DND-41 (cell line): ENCODE measurements around the gene FAM53B.

Source experiments
- ATAC-seq: fragments of 200-7000 bp; cut with Tn5 transposase; 3 replicates; pipeline ENCODE4 v1.9.1; 2021; ENCODE audit warnings: low read depth; ENCODE audit not compliant: insufficient read depth
- DNase-seq: peaks from one replicate; pipeline ENCODE4 v3.0.0-alpha.2; 2020
- H2AFZ ChIP-seq: 2 replicates; pipeline ENCODE4 v1.6.0; 2012; ENCODE audit warnings: low read depth, low read length
- H3K27ac ChIP-seq: 2 replicates; pipeline ENCODE4 v1.5.1; 2012; ENCODE audit warnings: low read length, inconsistent platforms
- H3K27me3 ChIP-seq: fragments of 200-600 bp; sonication (generic); 2 replicates; pipeline ENCODE4 v1.6.0; 2012; ENCODE audit warnings: low read length, mild to moderate bottlenecking, inconsistent platforms; ENCODE audit not compliant: insufficient read depth, poor library complexity
- H3K36me3 ChIP-seq: 2 replicates; pipeline ENCODE4 v1.5.1; 2012; ENCODE audit warnings: low read length, inconsistent platforms; ENCODE audit not compliant: insufficient read depth
- H3K4me1 ChIP-seq: 2 replicates; pipeline ENCODE4 v1.5.1; 2012; ENCODE audit warnings: mild to moderate bottlenecking, low read length; ENCODE audit not compliant: insufficient read depth
- H3K4me2 ChIP-seq: 2 replicates; pipeline ENCODE4 v1.6.0; 2012; ENCODE audit warnings: mild to moderate bottlenecking, moderate library complexity, low read length, inconsistent platforms; ENCODE audit not compliant: insufficient read depth
- H3K4me3 ChIP-seq, 2 experiments: fragments of 200-600 bp in 1 of 2; shearing (Covaris generic) in 1 of 2; 2 replicates each; pipeline ENCODE4 v1.5.1; 2012 to 2016; ENCODE audit warnings: inconsistent platforms in 2 of 2, low read length in 2 of 2, mild to moderate bottlenecking in 2 of 2, low read depth in 1 of 2, moderate library complexity in 1 of 2
- H3K79me2 ChIP-seq: 2 replicates; pipeline ENCODE4 v1.6.0; 2012; ENCODE audit warnings: low read length, inconsistent platforms; ENCODE audit not compliant: insufficient read depth
- H3K9ac ChIP-seq: 2 replicates; pipeline ENCODE4 v1.6.0; 2012; ENCODE audit warnings: low read depth, mild to moderate bottlenecking, inconsistent platforms, low read length, moderate library complexity
- H3K9me3 ChIP-seq: 2 replicates; pipeline ENCODE4 v1.5.1; 2012; ENCODE audit warnings: low read length, moderate library complexity, mild to moderate bottlenecking, inconsistent platforms; ENCODE audit not compliant: insufficient read depth, severe bottlenecking
- H4K20me1 ChIP-seq: 2 replicates; pipeline ENCODE4 v1.6.0; 2012; ENCODE audit warnings: low read length; ENCODE audit not compliant: insufficient read depth
- EZH2 ChIP-seq: IDR thresholded peaks from 3 replicates; pipeline ENCODE4 v1.6.1; 2012; ENCODE audit warnings: borderline replicate concordance, low read depth, mild to moderate bottlenecking, moderate library complexity, low read length, inconsistent platforms; ENCODE audit not compliant: severe bottlenecking
- TF ChIP-seq, protein P1 (sequence below): IDR thresholded peaks from 2 replicates; pipeline ENCODE4 v1.5.1; 2012; ENCODE audit warnings: borderline replicate concordance, low read length, moderate library complexity, mild to moderate bottlenecking; ENCODE audit not compliant: poor library complexity, severe bottlenecking; ENCODE audit errors: extremely low read depth

The FAM53B gene

DNA sequence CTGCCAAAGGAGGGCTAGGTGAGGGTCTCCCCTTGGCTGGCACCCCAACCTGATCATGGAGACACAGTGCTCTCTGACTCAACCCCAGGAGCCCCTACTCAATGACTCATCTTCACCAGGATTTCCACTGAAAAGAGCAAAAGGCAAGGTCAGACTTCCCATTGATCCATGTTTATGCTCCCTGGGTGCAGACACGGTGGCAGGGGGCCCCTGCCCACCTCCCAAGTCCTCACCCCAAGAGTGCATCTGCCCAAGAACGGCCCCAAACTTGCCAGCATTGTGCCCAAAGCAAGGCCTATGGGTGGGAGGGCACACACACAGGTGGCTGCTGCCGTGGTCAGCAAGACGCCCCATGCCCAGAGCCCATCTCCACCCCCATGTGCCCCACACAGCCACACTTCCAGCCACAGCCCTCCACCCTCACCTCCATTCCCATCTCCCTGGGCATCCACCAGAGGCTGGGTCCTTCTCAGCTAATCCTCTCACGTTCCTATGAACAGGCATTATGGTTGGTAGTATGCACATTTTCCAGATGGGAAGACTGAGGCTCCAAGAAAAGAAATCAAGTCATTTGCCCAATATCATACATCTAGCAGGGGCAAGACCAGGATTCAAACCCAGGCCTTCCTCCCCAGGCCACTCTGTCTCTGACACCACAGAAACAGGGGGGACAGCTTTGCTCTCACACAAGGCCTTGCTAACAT lies 31.3 kb downstream of the FAM53B start:
- Histone ChIP-seq H4K20me1 (peaks cover 92% of the 10 kb centered on the region), H3K4me1 (peaks cover 17% of the 10 kb centered on the region; the same call in 1 of the 2 replicates), H2AFZ (no peak overlapping the region), H3K9ac (no peak overlapping the region), H3K27ac (peak overlapping the region; percentile 29; the same call in 1 of the 2 replicates), H3K27me3 (no peaks in the 10 kb centered on the region), H3K36me3 (peaks cover 52% of the 10 kb centered on the region), H3K79me2 (peaks cover 99% of the 10 kb centered on the region), H3K4me3 (no peak overlapping the region), H3K4me2 (no peak overlapping the region), H3K9me3 (no peaks in the 10 kb centered on the region)
- ATAC-seq (no peak), DNase-seq (no peak)
- TF ChIP-seq EZH2: no peak
- TF ChIP-seq, protein P1, sequence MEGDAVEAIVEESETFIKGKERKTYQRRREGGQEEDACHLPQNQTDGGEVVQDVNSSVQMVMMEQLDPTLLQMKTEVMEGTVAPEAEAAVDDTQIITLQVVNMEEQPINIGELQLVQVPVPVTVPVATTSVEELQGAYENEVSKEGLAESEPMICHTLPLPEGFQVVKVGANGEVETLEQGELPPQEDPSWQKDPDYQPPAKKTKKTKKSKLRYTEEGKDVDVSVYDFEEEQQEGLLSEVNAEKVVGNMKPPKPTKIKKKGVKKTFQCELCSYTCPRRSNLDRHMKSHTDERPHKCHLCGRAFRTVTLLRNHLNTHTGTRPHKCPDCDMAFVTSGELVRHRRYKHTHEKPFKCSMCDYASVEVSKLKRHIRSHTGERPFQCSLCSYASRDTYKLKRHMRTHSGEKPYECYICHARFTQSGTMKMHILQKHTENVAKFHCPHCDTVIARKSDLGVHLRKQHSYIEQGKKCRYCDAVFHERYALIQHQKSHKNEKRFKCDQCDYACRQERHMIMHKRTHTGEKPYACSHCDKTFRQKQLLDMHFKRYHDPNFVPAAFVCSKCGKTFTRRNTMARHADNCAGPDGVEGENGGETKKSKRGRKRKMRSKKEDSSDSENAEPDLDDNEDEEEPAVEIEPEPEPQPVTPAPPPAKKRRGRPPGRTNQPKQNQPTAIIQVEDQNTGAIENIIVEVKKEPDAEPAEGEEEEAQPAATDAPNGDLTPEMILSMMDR: no peak

DNA sequence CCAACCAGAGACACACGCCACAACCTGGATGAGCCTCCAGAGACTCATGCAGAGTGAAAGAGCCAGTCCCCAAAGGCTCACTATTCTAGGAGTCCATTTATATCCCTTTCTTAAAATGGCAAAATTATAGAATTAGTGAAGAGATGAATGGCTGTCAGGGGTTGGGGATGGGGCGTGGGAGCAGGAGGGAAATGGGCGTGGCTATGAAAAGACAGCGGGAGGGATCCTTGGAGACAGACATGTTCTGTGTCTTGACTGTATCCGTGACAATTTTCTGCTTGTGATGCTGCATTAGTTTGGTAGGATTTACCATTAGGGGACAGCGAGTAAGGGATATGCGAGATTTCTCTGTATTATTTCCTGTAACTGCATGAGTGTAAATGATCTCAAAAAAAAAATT lies 33.0 kb downstream of the FAM53B start:
- ATAC-seq: no peak
- peaks cover 99% of the 10 kb centered on the region for H3K79me2 ChIP-seq
- no peak overlapping the region for H3K4me3 ChIP-seq
- peaks cover 10% of the 10 kb centered on the region; the same call in 1 of the 2 replicates for H3K4me1 ChIP-seq
- DNase-seq: no peak
- H3K36me3 ChIP-seq: peaks cover 53% of the 10 kb centered on the region
- no peaks in the 10 kb centered on the region for H3K27me3 ChIP-seq
- H3K9ac ChIP-seq: no peak overlapping the region
- H4K20me1 ChIP-seq: peaks cover 88% of the 10 kb centered on the region
- H3K27ac ChIP-seq: peak overlapping the region; percentile 21; the same call in 1 of the 2 replicates
- H2AFZ ChIP-seq: no peak overlapping the region
- no peak overlapping the region for H3K4me2 ChIP-seq
- TF ChIP-seq, protein P1: no peak
- no peak for TF ChIP-seq EZH2
- H3K9me3 ChIP-seq: no peaks in the 10 kb centered on the region

DNA sequence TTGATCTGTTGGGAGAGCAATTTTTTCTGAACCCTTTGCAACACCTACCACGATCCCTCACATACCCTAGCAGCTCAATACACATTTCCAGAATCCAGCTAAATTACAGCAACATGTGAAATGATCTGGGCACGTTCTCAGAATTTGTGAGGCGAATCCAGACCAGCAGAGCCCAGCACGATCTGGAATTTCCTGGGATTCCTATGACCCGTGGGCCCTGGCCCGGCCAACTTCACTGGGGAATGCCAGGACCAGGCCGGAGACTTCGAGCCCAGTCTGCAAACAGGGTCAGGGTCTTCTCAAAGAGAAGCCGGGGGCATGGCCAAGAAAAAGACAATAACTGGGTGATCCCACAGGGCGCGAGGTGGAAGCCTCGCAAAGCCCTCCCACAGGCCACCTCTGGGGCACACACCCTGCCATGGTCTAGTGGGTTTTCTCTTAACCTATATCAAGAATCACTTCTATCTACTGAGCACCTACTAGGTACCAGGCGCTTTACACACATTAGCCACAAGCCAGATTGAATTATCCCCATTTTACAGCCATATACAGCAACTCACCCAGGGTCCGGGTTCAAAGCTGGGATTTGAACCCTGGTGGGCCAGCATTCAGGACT lies 33.8 kb downstream of the FAM53B start:
- H3K79me2 ChIP-seq: peaks cover 99% of the 10 kb centered on the region
- DNase-seq (no peak), ATAC-seq (no peak)
- no peak overlapping the region for H3K4me3 ChIP-seq
- H3K4me1 ChIP-seq: peaks cover 10% of the 10 kb centered on the region; the same call in 1 of the 2 replicates
- TF ChIP-seq EZH2: no peak
- TF ChIP-seq, protein P1: no peak
- H3K9me3 ChIP-seq: no peaks in the 10 kb centered on the region
- peaks cover 55% of the 10 kb centered on the region for H3K36me3 ChIP-seq
- H4K20me1 ChIP-seq: peaks cover 88% of the 10 kb centered on the region
- no peak overlapping the region for H3K9ac ChIP-seq
- no peak overlapping the region for H2AFZ ChIP-seq
- no peaks in the 10 kb centered on the region for H3K27me3 ChIP-seq
- peak overlapping the region; percentile 46 for H3K27ac ChIP-seq
- H3K4me2 ChIP-seq: no peak overlapping the region
